ENCODE data around the gene LCNL1. TPM values are rescaled to one million over a fixed set of nuclear protein-coding genes. Genes with fewer than 3 reads are reported as not detected.

LCNL1 gene
- total RNA-seq, 2 donors from 2014 or later = 1.4 to 2.2 TPM

DNA sequence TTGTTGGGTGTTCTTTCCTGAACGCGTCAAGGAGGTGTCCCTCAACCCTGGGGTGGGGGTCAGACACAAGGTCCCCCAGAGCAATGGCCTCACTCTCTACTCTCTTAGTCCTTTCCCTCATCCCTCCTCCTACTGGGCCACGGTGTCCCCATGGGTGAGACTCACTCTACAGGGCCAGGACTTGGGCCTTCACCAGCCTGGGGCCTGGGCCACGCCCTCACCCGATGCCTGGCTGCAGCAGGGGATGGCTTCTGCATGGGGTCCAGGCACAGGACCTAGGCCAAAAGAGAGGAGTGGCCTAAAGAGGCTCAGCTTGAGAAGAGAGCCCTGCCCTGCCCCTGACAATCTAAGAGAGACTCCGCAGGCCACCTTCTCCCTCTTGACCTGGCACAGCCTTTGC is 24.9 kb upstream of the LCNL1 start:
- Mint-ChIP-seq H3K36me3 (ENCODE audit: low read depth) (no peaks in the 10 kb centered on the region), H3K4me1 (no peaks in the 10 kb centered on the region), H3K27me3 (ENCODE audit: insufficient read depth) (peaks cover 5% of the 10 kb centered on the region), H3K9me3 (no peaks in the 10 kb centered on the region), H3K27ac (no peak overlapping the region), H3K4me3 (no peak overlapping the region)
- Histone ChIP-seq H3K9ac (ENCODE audit: extremely low read depth, low read length, poor library complexity, severe bottlenecking) (no peak overlapping the region), H3K27ac (ENCODE audit: low read depth, low read length) (no peak overlapping the region), H3K36me3 (ENCODE audit: control insufficient read depth, insufficient read depth, low read length) (no peaks in the 10 kb centered on the region), H3K27me3 (ENCODE audit: control insufficient read depth, insufficient read depth, low read length, poor library complexity, severe bottlenecking) (no peaks in the 10 kb centered on the region), H3K9me3 (ENCODE audit: control insufficient read depth, low read length) (no peaks in the 10 kb centered on the region), H3K4me3 (ENCODE audit: low read length) (no peak overlapping the region), H3K4me1 (ENCODE audit: control insufficient read depth, insufficient read depth, low read length) (no peaks in the 10 kb centered on the region)
- WGBS, 2 experiments (ENCODE audit: insufficient coverage in 1 of 2, insufficient read length in 1 of 2) = 77 to 97% methylated on average over 4 to 6 of the region's 6 CpGs
- DNase-seq = no peak
- TF ChIP-seq, protein P1, sequence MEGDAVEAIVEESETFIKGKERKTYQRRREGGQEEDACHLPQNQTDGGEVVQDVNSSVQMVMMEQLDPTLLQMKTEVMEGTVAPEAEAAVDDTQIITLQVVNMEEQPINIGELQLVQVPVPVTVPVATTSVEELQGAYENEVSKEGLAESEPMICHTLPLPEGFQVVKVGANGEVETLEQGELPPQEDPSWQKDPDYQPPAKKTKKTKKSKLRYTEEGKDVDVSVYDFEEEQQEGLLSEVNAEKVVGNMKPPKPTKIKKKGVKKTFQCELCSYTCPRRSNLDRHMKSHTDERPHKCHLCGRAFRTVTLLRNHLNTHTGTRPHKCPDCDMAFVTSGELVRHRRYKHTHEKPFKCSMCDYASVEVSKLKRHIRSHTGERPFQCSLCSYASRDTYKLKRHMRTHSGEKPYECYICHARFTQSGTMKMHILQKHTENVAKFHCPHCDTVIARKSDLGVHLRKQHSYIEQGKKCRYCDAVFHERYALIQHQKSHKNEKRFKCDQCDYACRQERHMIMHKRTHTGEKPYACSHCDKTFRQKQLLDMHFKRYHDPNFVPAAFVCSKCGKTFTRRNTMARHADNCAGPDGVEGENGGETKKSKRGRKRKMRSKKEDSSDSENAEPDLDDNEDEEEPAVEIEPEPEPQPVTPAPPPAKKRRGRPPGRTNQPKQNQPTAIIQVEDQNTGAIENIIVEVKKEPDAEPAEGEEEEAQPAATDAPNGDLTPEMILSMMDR (conservative IDR thresholded peaks at IDR 0.05) = no peak

DNA sequence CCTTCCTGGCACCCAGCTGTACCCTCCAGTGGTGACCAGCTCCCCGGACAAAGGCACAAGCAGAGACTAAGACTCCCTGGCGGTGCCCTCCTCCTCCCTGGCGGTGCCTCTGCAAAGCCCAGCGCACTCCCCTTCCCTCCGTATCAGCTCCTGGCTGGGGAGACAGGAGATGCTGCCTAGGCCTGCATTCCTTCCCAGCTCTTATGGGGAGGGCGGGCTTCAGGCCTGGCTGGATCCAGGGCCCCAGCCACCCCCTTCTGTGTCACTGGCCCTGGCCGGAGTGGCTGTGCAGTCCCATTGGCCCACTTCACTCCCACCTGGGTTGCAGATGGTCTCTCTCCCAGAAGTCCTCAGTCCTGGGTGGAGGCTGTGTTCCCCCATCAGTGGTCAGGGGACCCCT is 24.3 kb upstream of the LCNL1 start:
- Histone ChIP-seq H3K27ac (ENCODE audit: low read depth, low read length) (no peak overlapping the region), H3K9me3 (ENCODE audit: control insufficient read depth, low read length) (no peaks in the 10 kb centered on the region), H3K4me1 (ENCODE audit: control insufficient read depth, insufficient read depth, low read length) (no peaks in the 10 kb centered on the region), H3K36me3 (ENCODE audit: control insufficient read depth, insufficient read depth, low read length) (no peaks in the 10 kb centered on the region), H3K4me3 (ENCODE audit: low read length) (no peak overlapping the region), H3K27me3 (ENCODE audit: control insufficient read depth, insufficient read depth, low read length, poor library complexity, severe bottlenecking) (no peaks in the 10 kb centered on the region), H3K9ac (ENCODE audit: extremely low read depth, low read length, poor library complexity, severe bottlenecking) (no peak overlapping the region)
- Mint-ChIP-seq H3K27ac (no peak overlapping the region), H3K4me1 (no peaks in the 10 kb centered on the region), H3K4me3 (no peak overlapping the region), H3K9me3 (no peaks in the 10 kb centered on the region), H3K27me3 (ENCODE audit: insufficient read depth) (peaks cover 5% of the 10 kb centered on the region), H3K36me3 (ENCODE audit: low read depth) (no peaks in the 10 kb centered on the region)
- TF ChIP-seq, protein P1 (conservative IDR thresholded peaks at IDR 0.05) = no peak
- WGBS, 2 experiments (ENCODE audit: insufficient coverage in 1 of 2, insufficient read length in 1 of 2) = 85 to 88% methylated on average over 4 to 7 of the region's 7 CpGs
- no peak for DNase-seq

GRCh38 chr9:136958898-136959850 is 23.6 kb upstream of the LCNL1 start:
- Mint-ChIP-seq H3K4me3 (no peak overlapping the region), H3K9me3 (no peaks in the 10 kb centered on the region), H3K27me3 (ENCODE audit: insufficient read depth) (peaks cover 5% of the 10 kb centered on the region), H3K4me1 (no peaks in the 10 kb centered on the region), H3K36me3 (ENCODE audit: low read depth) (no peaks in the 10 kb centered on the region), H3K27ac (no peak overlapping the region)
- Histone ChIP-seq H3K4me1 (ENCODE audit: control insufficient read depth, insufficient read depth, low read length) (no peaks in the 10 kb centered on the region), H3K9ac (ENCODE audit: extremely low read depth, low read length, poor library complexity, severe bottlenecking) (no peak overlapping the region), H3K27me3 (ENCODE audit: control insufficient read depth, insufficient read depth, low read length, poor library complexity, severe bottlenecking) (no peaks in the 10 kb centered on the region), H3K36me3 (ENCODE audit: control insufficient read depth, insufficient read depth, low read length) (no peaks in the 10 kb centered on the region), H3K9me3 (ENCODE audit: control insufficient read depth, low read length) (no peaks in the 10 kb centered on the region), H3K4me3 (ENCODE audit: low read length) (no peak overlapping the region), H3K27ac (ENCODE audit: low read depth, low read length) (no peak overlapping the region)
- DNase-seq = no peak
- TF ChIP-seq, protein P1 (conservative IDR thresholded peaks at IDR 0.05) = no peak
- 90 to 93% methylated on average over 7 to 28 of the region's 28 CpGs for WGBS, 2 experiments (ENCODE audit: insufficient coverage in 1 of 2, insufficient read length in 1 of 2)
